NCI-H345 treated with DMSO at 0.1 percent for 48 hours (cell line): Measurements from ENCODE around the gene POU3F1.

ENCODE experiments used
- DNase-seq: peaks from one replicate; lab custom pipeline; 2025; ENCODE audit not compliant: unreplicated experiment; lab: John Stamatoyannopoulos, UW

Gene POU3F1

GRCh38 chr1:38029081-38029681 lies 17.4 kb downstream of the POU3F1 start:
- peak; percentile 41 for DNase-seq

GRCh38 chr1:38028671-38029070 lies 17.9 kb downstream of the POU3F1 start:
- no peak for DNase-seq

GRCh38 chr1:38028105-38028591 lies 18.4 kb downstream of the POU3F1 start:
- no peak for DNase-seq

- no peak for DNase-seq
Measured at GRCh38 chr1:38027201-38028104, 19.1 kb downstream of the POU3F1 start.

GRCh38 chr1:38026592-38027200 lies 19.9 kb downstream of the POU3F1 start:
- DNase-seq = peak; percentile 65

GRCh38 chr1:38025664-38026063 lies 20.9 kb downstream of the POU3F1 start:
- DNase-seq = no peak

- DNase-seq = no peak
Measured at GRCh38 chr1:38025233-38025632, 21.4 kb downstream of the POU3F1 start.

GRCh38 chr1:38022810-38023209 lies 23.8 kb downstream of the POU3F1 start:
- DNase-seq = no peak

GRCh38 chr1:38021969-38022368 lies 24.6 kb downstream of the POU3F1 start:
- no peak for DNase-seq

GRCh38 chr1:38020396-38020795 lies 26.2 kb downstream of the POU3F1 start:
- DNase-seq = no peak

- DNase-seq = no peak
Measured at GRCh38 chr1:38018864-38019343, 27.7 kb downstream of the POU3F1 start.

- DNase-seq = no peak
Measured at GRCh38 chr1:38015978-38016725, 30.4 kb downstream of the POU3F1 start.

- DNase-seq = no peak
Measured at GRCh38 chr1:38014724-38015424, 31.7 kb downstream of the POU3F1 start.

- no peak for DNase-seq
Measured at GRCh38 chr1:38014171-38014570, 32.4 kb downstream of the POU3F1 start.

- no peak for DNase-seq
Measured at GRCh38 chr1:38013227-38013622, 33.4 kb downstream of the POU3F1 start.

- peak; percentile 99 for DNase-seq
Measured at GRCh38 chr1:38012363-38013226, 34.0 kb downstream of the POU3F1 start, which contains the start of gene UTP11. Gene UTP11, plus strand, starts transcription at chr1:38012734. Its CDS starts 69 bp downstream, at chr1:38012803.

- DNase-seq = no peak
Measured at GRCh38 chr1:38009841-38010180, 36.8 kb downstream of the POU3F1 start.

- DNase-seq = no peak
Measured at GRCh38 chr1:38009088-38009840, 37.3 kb downstream of the POU3F1 start.
